CD4-positive, alpha-beta T cell treated with Interleukin-15 for 4 hours (primary cell): Measurements from ENCODE around the gene TP63.

Experiments used
- DNase-seq: peaks from one replicate; pipeline ENCODE4 v3.0.0-alpha.2; 2020; ENCODE audit warnings: low spot score

The TP63 gene

DNA sequence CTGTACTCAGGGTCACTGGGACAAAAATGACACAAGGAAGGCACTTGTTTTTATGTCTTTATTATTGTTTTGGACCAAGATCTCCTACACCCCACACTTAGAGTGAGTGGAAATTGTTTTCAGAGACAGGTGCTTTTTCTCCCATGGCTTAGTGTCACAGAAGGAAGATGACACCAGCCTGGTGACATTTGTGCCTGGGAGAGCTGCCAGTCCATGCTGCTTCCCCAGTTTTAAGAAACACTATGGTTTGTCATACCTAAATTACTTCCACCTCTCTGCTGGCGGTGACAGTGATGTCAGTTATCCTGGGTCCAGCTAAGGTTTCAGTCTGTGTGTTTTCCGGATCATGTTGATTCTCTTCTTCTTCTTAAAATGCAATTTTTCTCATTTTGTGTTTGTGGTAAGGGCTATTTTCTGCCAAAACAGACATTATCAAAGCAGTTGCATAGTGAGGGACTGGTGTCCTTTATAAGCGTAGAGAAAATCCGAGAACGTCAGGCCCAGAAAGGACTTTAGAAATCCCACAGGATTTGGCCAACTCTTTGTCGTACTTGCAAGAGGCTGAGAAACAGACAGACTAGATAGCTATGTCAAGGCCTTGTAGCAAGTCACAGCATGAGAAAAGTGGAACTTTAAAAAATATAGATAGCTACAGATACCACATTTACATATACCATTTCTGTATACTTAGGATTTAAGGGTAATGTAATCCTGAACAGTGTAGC lies 149.5 kb downstream of the TP63 start:
- no peak for DNase-seq

DNA sequence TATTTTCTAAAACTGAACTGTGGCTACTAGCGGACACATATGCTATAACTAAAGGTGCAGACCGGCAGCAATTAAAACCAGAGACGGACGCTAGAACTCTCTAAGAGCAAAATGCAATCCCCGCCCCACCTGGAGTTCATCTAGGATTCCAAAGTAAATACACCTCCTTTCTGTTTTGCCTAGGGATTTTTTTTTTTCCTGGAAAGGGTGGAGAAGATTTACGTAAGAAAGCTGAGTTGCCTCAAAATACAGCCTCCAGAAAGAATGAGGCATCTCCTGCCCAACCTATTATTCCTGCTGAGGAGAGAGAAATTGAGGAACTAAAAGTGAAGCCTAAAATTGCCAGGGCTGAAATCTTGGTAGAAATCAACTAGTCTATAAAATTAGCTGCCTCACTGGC lies 150.2 kb downstream of the TP63 start:
- no peak for DNase-seq

DNA sequence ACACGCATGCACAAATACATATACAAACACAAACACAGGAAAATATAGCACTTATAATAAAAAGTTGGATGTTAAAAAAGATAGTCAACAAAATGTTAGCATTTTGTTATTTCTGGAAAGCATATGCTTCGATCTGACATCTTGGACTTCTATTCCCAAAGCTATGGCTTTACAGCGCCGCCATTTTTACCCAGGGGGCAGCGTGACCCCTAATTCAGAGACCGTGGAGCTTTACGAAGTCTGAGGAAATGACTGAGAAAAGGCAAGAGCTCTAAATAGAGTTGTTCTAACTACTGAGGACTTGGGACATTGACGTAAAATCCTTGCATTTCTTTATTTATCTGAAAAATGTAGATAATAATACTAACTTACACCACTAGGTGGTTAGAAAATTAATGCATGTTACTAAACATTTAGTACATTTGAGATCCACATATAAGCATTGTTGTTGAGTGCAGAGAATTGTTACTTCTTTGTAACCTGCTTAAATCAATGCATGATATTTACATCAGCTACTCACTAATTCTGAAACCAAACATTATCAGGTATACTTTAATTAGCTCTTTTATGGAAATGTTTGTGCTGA lies 155.4 kb downstream of the TP63 start:
- no peak for DNase-seq

DNA sequence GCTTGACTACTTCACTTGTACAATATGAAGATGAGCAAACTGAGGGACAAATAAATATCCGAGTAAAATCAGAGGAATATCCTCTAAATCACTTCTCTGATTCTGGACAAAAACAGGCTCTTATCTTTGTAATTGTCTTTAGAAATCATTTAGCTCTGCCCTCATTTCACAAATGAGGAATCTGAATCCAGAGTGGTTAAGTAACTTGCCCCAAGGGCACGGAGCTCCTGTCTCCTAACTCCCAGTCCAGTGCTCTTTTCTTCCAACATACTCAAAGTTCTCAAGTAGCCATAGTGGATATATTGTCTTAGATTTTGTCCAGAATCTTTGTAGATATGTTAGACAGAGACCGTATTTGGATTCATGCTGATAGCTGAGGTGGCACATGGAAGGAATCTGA lies 156.0 kb downstream of the TP63 start:
- no peak for DNase-seq

DNA sequence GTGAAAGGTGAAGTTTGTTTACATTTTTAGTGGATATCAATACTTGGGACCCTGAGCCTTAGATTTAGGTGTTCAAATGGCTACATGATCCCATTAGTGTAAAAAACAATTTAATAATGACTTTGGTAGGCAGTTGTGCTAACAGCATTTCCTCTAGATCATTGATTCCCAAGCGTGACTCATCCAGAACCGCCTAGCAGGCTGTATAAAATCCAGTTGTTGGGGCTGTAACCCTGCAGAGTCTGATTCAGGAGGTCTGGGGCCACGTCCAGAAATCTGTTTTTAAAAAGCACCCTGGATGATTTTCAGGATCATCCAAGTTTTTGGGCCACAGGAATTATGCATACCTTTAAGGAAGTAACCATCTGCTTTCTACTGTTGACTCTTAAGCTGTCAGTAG lies 156.4 kb downstream of the TP63 start:
- DNase-seq = no peak

DNA sequence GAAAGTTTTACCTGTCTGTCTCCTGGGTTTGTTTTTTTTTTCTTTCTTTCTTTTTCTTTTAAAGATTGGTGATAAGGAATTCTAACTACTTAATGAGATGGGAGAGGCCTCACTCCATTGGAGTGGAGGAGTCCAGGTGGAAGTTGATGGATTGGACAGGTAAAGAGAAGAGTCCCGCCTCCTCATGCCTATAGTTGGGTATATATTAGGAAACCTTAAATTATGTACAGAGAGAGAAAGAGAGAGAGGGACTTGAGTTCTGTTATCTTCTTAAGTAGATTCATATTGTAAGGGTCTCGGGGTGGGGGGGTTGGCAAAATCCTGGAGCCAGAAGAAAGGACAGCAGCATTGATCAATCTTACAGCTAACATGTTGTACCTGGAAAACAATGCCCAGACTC lies 158.2 kb downstream of the TP63 start:
- DNase-seq = no peak

DNA sequence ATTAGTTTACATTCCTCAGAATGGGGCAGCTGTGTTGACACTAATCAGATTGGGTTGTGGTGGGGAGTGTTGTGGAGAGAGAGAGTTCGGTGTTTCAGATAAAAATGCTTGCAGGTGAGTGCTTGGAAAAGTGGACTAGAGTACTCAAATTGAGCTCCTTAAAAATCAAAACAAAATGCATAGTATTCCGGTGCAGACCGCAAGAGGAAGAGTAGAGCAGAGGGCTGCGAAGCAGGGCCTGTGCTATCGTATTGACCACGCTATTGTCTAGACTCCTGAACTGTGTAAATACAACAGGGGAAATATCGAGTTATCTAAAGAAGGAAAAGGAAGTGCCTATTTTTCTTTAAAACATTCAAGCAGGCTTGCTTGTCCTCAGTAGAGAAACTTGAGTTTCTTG lies 159.5 kb downstream of the TP63 start:
- DNase-seq = no peak

DNA sequence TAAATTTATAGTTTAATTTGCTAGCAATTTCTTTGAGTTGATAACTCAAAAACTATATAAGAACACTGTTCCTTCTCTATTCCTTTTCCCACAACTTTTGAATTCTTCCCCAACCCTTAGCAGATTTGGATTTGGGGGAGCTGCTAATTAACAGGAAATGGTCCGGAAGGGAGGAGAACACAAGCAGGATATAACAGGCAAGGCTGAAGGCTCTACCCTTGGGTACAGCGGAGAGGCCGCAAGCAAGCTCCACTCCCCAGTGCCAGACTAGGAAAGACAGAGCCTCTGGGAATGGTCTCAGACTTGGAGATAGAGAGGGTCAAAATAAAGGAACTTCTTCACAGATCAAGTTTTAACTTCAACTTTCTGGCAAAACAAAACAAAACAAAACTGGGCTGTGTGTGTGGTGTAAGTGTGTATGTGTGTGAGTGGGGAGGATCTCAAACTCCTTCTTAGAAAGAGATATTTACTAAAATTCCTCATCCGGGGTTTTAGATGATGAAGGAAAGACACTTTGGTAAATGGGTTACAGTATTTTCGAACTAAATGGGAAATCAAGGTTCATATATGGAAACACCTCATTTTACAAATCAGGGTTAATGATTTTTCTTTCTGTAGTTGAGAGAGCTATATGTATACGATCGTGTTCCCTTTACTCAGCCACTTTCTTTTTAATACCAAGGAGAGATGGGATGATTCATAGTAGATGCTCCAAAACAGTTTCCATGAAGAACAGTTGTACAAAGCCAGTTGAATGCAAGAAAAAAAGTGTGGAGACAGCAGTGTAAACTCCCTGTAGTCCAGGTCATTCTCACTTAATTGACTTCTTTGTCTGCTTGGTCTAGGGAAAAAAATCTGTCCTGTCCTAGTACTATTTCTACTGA lies 161.1 kb downstream of the TP63 start:
- DNase-seq = no peak

DNA sequence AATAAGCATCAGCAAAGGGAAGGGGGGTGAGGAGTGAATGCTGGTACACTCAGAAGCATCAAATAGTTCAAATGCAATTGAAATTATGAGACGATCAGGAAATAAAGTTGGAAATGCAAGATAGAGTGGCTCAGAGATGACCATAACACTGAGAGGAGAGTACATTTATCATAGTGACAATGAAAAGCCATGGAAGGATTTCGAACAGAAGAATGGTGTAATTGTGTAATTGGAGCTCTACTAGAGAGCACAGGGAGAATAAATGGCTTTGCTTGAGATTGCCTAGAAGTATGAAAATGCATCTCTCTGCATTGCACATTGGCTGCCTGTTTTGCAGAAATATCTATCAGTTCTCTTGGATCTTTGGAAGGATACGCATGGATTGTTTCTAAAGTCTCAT lies 163.3 kb downstream of the TP63 start:
- no peak for DNase-seq

DNA sequence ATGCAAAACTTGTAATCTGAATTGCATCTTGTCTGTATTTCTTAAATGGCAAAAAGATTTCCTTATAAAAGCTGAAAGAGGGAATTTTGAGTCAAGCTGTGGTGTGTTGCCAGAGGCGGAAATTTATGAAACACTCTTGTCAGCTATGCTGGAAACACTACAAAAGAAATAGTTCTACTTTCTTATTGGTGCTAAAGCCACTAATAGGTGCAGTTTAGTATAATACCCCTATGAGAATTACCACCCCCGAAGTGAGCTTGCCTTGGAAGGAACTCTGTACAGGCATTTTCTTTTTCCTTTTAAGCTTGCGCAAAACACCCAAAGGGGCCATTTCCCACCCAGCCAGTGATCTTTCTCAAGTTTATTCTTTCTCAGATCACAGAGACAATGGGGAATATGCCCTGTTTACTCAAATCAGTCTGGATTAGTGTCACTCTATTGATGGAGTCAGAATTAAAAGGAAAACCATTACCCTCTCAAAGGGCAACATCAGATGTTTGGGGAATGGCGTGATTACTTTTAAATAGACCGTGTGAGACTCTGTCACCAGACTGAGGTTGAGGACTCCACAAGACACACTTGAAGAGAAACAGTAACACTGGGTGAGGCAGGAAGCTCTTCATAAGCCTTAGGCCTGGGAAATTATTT lies 166.0 kb downstream of the TP63 start:
- no peak for DNase-seq

DNA sequence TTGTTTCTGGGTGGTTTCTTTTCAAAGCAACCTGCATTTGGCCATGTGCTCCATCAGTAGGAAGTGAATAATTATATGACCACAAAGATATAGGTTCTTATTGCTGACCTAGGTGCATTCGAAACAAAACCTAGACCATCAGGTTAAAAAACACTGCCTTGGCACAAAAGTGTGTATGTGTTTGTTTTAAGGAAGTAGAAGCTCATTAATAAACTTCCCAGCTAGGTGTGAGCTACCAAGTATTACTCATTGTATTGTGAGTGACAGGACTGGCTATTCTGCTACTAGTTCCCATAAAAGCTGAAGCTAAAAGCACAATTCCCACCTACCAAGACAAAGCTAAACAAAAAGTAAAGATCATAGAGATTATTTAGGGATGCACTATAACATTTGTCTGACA lies 168.2 kb downstream of the TP63 start:
- no peak for DNase-seq

DNA sequence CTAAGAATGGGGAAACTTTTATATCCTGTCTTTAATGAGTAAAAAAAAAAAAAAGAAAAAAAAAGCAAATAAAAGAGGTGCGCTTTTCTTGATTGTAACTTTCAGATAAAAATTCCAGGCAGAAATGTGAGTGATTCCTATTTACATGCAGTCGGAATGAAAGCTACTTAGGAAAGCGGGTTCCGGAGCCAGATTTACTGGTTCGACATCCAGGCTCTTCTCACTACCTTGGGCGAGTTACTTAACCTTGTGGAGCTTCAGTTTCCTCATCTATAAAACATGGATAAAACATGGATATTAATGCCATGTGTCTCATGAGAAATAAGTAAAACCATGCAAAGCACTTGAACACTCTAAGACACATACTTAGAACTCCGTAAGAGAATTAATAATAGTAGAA lies 169.2 kb downstream of the TP63 start:
- no peak for DNase-seq

DNA sequence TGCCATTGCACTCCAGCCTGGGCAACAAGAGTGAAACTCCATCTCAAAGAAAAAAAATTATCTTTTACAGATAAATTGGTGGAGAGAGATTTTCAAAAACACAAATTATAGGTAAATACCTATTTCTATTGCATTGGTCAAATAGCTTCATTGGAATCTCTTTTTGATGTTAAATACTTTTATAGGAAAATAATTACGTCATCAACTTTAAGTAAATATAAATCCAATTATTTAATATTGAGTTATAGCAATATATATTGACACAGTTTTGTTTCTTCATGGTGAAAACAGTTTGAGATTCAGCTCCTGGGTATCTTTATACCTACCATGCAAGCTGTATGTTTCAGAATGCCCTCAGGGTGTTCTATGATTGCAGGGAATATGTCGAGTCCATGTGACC lies 172.1 kb downstream of the TP63 start:
- DNase-seq = no peak

DNA sequence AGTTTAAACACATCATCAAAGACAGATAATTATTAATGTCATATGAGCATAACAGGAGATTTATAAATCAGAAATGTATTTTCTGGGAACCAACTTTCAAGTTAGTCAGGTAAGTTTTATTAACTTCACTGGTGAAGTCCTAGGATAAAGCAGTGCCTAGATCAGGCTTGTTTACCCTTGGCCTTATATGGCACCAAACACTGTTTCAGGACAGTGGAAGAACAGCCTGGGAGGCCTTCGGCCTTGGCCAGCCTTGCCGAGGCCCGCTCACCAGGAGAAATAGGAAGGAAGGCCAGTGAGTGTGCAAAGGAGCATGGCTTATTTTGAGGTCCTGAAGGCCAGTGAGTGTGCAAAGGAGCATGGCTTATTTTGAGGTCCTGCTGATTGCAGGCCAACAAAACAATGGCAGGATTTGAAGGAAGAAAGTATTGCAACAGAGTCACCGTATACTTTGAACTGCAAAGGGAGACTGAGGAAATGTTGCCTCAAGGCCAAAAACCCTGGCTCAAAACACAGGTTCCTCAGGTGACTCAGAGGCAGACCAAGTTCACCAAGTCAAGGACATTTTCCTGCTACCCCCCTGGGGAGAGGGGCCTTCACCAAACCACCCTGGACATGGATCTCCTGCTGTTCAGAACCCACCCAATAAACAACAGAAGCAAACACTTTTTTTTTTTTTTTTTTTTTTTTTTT lies 174.3 kb downstream of the TP63 start:
- DNase-seq = no peak

DNA sequence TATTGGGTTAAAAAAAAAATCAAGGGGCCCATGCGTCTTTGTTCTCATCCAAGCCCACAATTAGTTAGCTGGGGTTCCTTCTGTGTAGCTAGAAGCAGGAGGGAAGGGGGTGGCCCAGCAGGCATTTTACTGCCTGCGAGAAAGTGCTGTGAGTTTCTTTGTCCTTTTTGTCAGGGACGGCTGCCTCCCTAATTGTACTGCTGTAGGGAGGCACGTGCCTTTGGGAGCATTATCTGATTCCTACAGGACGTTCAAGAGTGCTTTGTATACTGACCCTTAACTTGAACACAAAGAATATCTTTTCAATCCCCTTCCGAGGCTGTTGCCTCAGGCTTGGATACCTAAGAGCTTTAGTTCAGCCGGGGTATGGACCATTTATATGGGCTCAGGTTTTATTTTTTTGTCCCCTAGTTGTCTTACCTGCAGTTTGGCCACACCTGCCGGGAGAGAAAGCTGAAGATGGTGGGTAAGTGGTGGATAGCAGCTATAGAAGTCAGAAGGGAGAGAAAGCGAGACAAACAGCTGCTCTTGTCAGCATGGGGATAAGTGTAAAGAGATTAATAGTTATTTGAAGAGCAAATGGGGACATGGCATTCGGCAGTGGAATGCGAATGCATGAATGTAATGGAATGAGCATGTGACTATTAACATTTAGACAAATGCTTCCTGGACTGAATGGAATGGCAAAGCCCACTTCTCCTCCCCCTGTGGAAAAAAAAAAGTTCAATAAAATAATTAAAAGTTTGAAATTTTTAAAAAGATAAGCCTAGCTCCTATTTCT lies 175.2 kb downstream of the TP63 start:
- DNase-seq = no peak

DNA sequence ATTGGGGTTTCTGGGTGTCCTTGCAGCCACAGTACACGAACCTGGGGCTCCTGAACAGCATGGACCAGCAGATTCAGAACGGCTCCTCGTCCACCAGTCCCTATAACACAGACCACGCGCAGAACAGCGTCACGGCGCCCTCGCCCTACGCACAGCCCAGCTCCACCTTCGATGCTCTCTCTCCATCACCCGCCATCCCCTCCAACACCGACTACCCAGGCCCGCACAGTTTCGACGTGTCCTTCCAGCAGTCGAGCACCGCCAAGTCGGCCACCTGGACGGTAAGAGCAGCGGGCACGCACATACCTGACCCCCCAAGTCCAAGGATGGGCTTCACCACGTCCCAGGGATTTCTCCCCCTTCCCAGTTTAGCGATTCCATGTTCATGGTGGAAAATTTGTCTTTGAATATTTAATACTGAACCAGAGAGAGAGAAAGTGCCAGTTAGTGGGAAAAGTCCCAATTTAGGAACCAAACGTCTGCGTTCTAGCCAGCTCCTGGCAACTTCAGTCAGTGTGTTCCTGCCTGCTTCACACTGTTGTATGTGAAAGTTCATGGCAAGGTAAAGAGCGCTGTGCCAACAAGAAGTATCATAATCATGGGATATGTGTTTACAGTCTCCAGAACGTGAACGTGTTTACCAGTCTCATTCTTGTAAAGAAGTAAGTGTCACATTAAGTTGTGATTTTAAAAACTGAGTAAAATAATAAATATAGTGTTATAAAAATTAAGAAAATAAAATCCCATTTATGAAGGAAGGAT lies 177.2 kb downstream of the TP63 start:
- DNase-seq = no peak

DNA sequence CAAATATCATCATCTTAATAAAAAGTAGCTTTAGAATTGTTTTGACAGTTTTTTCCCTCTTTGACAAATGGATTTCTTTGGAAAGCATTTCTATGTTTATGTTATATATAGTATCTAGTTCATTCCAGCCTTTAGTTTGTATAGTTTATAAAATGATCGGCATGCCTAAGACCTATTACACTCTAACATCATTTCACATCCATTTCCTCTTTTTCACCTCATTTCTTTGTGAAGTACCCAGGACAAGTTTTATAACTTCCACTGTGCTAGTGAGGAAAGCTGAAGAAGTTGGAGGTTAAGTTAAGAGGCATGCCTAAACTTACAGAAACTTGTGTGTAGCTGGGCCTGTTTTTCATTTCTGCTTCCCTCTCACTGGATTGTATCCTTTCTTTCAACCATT lies 178.4 kb downstream of the TP63 start:
- DNase-seq = no peak

DNA sequence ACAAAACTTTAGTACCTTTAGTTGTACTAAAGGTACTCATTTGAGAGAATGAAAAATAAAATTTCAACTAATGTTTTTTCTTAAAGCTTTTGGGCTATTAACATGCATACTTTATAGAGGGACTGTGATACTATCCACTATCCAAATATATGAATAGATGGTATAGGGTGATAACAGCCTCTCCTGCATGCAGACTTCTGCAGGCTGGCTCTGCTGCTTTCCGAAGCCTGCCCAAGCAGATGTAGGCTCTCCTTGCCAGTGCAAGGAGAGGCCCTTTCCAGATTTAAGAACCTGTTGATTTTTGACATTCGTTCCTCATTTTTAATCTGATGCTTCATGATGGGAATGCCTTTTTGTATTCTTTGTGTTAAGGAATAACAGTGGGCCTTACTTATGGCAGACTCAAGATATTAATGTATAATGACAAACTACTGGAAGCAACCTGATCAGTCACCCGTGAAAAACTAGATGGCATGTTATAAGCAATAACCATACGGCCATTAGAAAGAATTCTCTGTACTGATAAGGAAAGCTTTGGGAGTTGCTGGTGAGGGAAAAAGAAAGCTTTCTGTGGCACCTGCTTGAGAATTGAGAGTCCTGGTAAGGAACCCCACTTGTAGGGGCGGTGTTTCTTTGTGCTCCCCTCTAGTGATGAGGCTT lies 181.7 kb downstream of the TP63 start:
- no peak for DNase-seq

DNA sequence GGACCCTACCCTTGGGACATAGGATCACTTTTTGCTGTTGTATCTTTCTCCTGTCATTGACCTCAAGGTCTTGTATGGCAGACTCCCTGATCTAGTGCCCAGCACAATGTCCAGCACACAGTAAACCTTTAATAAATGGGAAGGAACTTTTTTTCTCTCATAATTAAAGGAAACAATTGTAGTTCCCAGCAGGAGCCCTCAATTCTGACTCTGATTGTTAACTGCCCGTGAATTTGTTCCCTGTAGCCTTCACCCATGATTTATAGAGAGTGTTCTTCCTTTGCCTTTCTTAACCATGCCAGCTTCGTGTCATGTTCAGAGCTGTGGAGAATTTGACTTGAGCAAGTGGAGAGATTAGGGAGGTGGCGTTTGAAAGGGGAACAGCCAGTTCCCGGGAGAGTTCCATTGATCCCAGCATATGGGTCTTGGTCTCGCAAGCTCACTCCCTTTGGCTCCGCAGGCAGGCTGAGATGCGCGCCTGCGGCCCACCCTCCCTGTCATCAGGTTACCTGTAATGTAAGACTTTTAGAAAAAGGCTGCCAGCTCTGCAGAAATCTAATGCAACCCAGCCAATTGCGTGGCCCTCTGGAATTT lies 182.6 kb downstream of the TP63 start:
- DNase-seq = no peak

DNA sequence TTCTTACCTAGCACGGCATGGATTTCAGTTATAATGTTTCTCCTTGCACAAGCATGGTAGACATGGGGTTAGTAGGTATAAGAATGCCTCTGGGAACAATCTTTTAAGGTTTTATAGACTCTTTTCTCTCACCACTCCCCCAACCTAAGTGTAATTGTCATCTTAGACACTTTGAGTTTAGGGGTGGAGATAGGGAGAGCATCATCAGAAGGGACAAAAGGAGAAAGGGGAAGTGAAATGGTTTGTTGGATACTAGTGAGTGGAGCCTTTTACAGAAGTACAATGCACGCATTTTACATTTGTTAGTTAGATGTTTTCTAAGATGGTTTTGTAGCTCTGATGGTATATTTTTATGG lies 189.2 kb downstream of the TP63 start:
- DNase-seq = no peak
